Measurements from ENCODE around the gene ALDOB.

ALDOB gene
- total RNA-seq: 0 reads per million in 4 donors

DNA sequence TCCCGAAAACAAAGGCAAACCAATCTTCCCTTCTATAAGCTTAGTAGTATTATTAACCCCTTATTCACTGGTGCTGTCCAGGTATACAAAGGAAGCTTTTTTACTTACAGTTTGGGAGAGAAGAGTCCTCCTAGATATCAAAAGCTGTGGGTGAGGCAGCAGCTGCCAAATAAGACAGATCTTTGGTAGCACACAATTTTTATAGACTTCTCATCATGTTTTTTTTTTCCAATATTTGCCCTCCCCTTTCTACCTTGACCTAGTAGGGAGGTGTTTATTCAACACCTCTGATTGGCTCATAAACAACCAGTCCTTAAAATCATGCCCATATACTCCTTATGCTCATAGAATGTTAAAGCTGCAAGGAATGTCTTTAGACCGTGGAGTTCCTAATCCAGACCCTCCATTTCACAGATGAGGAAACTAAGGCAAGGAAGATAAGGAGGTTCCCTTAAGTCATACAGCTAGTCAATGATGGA, at the start of gene ALDOB:
Gene ALDOB (minus strand): TSS at position 174 of the 479 bp plus-strand sequence. CDS start 4,887 bp downstream, outside the sequence.
- DNase-seq: no peak

DNA sequence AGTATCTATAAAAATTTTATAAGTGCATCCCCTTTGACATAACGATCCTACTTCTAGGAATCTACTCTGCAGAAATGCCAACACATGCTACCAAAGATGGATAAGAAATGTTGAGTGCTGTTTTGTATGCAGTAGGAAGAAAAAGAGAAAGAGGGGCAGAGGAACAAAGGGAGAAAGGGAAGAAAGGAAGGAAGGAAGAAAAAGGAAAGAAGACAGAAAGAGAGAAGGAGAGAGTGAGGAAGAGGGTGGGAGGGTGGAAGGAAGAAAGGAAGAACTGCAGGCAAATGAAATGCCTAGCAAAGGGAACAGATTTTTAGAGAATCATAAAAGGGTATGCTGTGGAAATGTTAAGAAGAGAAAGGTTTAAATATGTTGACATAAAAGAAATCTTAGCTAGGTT, 48.5 kb upstream of the ALDOB start:
- no peak for DNase-seq

DNA sequence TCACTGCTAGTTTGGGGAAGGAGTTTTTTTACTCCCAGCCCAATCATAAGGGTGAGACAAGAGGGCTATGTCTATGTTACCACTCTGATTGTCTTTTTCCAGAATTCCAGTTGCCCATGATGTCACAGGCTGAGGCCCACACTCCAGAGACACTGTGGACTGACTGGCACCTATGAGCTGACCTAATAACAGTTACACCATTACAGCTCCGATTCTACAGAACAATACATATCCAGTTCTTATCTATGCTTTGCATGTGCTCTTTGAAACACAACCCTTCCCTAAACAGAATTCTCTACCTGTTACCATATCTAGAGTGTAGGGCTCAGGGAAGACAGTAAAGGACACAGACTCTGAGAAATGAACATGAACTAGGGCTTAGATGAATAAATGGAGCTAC, 45.7 kb upstream of the ALDOB start:
- no peak for DNase-seq

DNA sequence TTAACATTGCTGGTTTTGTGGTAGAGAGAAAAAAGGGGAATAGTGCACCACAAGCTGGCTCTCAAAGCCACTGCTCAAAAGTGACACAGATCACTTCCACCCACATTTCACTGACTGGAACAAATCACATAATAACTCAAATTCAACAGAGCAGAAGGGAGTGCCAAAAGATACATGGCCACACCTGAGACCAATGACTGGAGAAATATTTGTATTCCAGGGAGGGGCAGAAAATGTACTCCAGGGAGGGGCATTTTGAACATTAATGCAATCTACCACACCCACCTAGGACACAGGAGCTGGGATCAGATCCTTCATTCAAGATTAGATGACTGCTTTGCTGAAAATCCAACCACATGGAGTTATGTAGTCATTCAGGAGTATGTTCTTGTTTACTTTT, 44.8 kb upstream of the ALDOB start:
- no peak for DNase-seq

DNA sequence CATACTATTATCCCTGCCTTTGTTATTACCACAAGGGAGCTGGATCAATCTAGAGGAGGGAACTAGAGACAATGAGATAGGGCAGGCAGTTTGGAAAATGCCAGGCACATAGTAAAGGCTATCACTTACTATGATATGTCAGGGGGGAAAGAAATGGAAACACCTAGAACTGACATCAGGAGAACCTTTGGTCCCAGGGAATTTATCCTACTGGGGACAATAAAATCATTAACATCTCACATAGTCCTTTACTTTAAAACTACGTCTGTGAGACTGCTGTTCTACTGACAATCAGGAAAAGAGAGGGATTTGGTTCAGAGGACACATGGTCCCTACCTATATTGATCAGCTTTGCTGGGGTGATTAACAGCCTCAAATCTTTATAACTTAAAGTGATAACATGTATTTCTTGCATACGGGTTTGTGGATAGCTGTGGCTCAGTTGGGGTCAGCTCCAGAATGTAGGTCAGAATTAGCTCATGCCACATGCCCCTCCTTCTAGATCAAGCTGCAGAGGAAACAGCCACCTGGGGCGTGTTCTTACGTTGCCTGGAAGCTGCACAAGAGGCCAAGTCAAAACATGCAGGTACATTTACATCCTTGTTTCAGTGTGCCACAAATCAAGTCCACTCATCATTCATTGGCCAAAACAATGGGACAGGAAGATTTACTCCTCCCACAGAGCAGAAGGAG, 43.9 kb upstream of the ALDOB start:
- no peak for DNase-seq

DNA sequence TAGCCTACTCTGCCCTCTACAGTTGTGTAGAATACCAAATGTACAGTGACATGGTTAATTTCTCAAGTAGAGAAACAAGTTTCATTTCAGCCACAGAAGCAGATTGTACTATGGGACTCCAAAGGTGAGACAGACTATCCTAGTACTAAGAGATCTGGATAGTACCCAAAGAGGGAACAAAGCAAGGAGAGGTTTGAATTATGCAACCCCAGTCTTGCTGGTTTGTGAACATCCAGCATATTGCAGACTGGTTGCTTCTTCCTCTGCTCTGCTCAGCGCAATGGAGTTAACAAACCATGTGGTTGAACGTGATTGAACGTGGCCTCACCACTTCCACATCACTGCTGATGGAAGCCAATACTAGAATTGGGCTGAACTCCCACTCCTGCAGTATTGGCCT, 43.3 kb upstream of the ALDOB start:
- DNase-seq: no peak

DNA sequence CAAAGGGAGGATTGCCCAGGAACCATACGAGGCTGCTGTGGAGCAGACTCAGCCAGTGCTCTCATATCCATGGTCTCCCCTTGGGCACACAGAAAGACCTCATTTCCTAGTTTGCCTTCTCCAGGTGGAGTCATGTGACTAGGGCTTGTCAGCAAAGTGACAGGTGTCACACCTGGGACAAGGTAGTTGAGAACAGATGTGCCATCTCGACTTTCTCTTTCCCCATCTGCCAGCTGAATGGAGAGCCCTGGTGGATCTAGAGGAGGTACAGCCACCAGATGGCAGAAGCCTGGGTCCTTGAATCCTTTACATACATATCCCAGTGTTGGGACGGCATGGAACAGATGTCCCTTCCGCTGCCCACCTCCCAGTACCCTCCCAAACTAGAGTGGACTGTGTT, 42.9 kb upstream of the ALDOB start:
- DNase-seq: no peak

DNA sequence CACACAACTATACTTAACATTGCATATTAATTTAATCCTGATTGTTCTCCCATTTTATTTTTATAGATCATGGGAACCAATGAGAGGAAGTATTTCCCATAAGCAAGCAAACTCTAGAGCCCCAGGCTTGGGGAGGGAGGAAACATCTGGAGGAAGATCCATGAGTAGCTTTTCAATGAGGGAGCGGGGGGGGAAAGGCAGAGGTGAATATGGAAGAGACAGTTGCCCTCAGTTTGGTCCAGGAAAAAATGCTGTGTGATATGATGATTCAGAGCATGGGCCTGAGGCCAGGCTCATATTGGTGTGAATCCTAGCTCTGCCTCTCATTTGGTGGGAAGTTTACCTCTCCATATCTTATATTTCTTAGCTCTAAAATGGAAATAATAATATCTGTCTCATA, 42.2 kb upstream of the ALDOB start:
- DNase-seq: no peak

DNA sequence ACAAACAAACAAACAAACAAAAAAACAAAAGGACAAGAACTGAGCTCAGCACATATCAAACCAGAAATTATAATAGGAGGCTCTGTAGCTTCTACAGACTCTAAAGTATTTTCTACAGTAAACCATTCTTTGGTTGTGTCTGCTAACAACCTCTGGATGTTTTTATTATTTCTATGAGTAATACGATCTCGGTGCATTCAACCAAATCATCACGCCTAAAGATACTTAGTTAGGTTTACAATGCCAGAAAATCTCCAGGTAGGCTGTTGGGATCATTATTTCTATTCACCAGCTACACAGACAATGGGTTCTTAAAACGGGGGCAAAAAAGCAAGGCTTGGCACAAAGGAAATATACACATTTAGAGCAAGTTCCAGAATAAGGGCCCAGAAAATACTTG, 41.6 kb upstream of the ALDOB start:
- no peak for DNase-seq

DNA sequence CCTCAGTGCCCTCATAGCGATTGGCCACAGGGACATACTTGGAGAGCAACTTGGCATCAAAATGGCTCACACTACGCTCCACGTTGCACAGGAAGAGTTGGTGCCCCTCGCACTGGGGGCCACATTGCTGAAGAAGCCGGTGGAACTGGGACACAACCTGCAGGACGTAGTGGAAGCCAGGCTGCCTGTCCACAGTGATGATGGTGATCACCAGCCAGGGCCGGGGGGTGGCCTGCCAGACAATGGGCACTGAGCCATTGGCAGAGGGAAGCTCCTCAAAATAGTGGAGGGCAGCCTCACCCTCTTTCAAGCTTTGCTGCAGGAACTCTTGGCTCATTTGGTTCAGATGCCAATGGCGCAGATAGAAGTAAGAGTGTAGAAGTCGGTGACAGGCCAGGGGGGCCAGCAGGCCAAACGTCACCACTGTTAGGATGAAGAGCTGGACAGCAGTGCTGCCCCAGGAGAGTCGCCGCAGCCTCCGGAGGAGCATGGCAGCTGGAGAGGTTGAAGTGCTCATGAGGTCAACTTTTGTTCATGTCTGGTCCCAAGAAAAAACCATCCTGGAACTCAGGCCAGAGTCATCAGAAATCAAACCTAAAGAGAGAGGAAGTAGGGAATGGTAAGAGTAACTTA, 41.1 kb upstream of the ALDOB start:
- DNase-seq: no peak

DNA sequence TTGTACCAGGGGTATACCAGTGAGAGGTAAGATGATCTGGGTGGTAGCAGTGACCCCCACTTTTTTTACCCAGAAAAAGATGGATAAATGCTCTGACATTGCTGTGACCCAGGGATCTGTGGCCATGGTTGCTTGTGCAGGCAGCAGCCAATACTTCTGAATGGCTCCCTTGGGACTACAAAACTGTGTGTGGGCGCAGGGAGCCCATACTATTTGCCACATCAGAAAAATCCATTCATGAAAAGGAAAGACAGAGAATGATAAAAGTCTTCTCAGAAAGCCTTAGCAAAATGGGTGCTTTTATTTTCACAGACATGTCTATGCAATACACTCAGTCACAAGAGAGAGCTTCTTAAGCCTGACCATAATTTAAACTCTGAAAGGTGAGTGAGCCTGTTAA, 37.3 kb upstream of the ALDOB start:
- no peak for DNase-seq

DNA sequence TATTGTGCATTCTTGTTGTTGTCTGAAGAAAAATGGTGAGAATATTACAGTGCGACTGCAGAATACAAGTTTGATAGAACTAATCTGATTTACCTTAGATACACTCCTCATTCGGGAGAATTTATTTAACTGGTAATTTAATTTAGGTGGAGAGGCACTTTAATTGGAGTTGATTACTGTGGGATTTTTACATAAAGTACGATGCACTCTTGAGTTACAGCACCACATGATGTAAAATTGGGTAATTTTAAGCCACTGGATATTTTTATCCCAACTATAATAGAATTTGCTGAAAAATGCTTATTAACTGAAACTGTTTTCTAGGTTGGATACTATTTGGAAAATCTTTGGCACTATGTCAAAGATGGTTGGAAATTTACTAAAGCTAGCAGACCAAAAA, 35.4 kb upstream of the ALDOB start:
- no peak for DNase-seq

DNA sequence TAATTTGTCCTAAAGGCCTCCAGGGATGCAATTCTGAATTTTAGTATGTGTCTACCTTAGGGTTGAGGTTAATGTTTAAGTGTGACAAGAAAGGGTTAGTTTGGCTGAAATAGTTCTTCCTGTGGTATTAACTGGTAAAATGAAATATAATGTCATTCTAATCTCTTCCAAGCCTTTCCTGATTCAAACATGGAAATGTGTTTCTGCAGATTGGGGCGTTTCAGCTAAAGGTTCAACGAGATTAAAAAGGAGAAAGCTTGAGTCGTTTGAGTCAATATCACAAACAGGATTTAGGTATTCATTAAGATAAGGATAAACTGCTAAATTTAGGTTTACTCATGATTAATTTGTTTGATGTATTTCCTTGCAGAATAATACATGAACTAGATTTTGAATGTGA, 34.4 kb upstream of the ALDOB start:
- DNase-seq: no peak

DNA sequence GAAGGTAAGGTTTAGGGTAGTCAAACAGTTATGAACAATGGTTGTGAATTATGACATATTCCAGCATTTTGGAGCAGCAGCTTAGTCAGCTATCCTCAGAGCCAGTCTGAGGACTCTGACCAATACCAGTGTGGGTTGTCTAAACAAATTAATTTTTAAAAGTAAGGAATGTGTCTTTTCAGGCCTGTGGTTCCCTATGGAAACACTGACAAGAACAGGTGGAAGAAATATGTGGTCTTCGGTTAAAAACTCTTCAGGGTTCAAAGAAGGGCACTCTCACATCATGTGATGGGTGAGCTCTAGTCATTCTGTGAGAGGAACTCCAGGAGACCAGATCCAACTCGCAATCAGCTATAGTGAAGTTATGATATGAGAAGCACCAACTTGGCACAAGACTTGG, 33.5 kb upstream of the ALDOB start:
- no peak for DNase-seq

DNA sequence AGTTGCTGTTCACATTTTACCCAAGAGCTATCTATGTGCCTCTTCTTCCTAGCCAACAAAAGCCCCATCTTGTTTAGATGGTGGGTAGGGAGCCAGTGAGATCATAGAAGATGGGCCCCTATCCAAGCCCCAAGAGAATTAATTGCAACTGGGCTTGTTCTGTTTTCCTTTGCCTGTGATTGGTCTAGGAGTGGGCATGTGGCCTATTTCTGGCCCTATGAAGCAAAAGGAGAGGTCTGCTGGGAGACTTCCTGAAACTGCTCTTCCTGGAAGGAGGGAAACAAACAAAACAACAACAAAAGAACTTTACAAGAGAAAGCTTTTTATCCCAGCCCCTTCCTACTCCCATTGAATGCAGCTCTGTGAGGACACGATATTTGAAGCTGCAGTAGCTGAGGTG, 32.5 kb upstream of the ALDOB start:
- DNase-seq: no peak

DNA sequence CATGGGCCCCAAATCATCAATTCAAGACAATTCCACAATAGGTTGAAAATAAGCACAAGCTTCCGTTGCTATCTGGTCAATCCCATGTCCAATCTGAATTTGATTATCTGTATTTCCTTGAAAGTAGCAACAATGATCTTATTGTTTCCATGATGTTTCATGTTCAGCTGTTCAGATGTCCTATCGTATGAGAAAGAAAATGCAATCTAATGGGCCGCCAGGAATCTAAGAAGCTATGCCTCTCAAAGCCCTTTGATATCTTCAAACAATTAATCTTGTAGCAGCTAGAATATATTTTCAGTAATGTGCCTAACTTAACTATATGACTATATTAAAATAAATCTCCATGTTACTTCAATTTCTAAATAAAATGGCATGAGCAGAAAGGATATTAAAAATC, 32.1 kb upstream of the ALDOB start:
- no peak for DNase-seq

DNA sequence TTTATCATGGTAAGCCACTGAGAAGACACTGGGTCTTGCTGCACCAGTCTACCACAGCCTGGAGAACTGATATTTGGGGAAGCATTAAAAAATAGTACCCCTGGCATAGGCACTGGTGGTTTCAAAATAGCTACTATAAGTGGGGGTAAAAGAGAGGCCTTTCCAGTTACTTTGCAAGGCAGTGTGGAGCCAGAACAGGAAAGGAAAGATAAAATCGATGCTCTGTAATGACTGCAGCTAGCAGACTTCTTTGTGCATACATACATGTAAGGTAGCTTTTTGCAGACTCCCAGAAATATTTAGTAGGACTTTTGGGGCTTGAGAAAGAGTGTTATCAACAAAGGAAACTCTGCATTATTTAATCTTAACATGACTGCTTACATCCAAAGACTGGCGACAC, 31.3 kb upstream of the ALDOB start:
- DNase-seq: no peak

DNA sequence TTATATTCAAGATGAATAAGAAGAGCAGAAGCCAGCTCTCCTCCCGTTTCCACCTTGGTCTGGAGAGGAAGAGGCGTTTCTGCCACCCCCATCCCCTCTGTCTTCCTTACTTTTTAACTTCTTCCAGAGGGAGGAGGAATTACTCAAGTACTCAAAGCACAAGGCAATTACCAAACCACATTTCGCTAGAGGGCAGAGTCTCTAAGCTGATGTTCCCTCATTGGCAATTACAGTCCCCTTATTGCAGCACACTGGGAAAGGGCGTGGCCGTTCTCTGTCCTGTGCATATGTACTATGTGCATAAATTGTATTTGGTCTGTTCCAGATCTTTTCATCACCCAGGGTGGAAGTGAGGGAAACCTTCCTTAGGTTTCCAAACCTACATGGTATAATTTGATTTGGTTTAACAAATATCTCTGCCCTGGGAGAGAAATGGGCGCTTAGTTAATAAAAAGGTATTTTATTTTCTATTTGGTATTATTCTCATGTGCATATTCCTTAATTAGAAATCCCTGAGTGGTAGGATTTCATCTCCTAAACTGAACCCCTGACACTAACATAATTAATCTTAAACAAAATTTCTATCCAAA, 29.8 kb upstream of the ALDOB start:
- no peak for DNase-seq

DNA sequence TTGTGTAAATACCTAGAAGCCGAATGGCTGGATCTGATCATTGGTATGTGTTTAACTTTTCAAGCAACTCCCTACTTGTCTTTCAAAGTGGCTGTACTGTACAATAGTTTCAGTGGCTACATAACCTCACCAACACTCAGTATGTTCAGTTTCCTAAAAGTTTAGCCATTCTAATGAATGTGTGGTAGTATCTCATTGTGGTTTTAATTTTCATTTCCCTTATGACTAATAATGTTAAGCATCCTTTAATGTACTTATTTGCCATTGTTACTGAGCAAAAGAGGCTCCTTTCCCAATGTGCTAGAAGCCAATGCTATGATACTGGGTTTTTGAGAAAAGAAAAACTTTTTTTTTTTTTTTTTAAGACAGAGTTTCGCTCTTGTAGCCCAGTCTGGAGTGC, 27.8 kb upstream of the ALDOB start:
- no peak for DNase-seq

DNA sequence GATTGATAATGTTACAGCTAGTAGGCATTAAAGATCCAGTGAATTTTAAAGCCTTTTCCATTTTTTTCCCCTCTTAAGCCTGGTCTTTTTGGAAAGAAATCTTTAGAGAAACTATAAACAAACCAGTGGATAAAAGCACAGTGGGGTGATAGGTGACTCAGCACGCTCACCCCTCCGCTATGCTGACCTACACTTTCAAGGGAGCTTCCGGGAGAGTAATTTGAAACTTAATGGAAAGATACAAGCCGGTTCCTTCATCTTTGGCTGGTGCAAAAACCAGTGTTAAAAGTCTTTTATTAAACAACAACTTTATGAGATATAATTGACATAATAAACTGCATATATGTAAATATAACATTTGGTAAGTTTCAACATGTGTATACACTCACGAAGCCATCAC, 27.0 kb upstream of the ALDOB start:
- DNase-seq: no peak

DNA sequence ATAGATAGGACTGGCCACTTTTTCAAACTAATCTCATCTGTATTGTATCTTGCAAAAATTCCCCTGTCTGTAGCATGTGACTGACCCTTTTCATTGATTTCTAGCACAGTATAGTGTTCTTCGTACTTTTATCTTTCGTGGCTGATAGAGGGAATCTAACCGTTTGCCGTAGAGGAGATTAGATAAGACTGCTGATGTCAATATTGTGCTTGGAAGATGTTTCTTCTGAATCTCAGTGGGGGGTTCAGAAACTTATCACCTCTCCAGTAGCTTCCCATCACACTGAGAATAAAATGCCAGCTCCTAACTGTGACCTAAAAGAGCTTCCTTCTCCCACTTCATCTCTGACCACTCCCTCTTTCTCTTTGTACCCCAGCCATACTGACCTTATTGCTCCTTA, 25.4 kb upstream of the ALDOB start:
- no peak for DNase-seq

DNA sequence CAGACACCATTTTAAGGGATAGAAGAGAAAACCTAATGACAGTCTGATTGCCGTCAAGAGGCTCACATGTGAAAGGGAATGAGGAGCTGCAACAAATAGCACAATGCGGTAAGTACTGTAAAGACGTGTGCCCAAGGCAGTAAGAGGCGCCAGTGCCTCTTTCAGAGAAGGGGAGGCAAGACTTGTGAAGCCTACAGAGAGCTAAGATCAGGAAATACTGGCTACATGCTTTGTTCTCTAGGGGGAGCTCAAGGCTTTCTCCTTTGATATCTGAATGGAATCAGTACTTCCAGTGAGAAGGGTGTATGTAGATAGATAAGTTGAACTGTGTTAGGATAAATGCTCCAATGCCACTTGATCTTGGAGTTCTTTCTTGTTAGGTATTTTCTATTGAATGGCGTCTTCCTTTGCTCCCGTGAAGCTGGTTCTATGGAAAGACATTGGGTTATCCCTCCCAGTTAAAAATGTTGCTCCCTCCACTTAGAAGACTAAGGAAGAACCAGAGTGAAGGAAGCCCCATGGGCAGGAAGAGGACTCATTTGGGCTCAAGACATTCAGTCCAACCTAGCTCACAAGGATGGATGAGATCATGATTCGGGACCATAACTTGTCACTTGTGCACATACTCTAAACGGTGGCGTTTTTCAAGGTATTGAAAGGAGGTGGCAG, 23.5 kb upstream of the ALDOB start:
- peak in 2 of 5 donors; percentile 6 to 41 for DNase-seq

DNA sequence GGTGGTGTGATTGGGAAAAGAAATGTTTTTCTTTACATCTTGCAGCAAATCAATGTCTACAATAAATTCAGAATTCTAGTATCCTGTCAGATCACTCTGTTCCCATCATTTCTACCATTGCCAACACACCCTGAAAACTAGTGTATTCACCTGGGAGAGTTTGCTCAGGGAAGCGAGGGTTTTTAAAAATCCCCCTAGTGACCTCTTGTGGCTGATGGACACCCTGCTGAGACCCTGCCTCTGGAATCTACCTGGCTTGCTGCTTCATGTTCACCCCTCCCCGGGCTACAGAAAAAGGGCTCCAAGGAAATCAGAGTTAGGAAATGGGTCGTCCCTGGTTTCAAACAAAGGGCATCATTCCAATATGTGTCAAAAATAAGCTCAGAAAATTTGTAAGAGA, 21.4 kb upstream of the ALDOB start:
- DNase-seq: no peak
